ENCODE measurements around the gene DNAH11.

The DNAH11 gene

DNA sequence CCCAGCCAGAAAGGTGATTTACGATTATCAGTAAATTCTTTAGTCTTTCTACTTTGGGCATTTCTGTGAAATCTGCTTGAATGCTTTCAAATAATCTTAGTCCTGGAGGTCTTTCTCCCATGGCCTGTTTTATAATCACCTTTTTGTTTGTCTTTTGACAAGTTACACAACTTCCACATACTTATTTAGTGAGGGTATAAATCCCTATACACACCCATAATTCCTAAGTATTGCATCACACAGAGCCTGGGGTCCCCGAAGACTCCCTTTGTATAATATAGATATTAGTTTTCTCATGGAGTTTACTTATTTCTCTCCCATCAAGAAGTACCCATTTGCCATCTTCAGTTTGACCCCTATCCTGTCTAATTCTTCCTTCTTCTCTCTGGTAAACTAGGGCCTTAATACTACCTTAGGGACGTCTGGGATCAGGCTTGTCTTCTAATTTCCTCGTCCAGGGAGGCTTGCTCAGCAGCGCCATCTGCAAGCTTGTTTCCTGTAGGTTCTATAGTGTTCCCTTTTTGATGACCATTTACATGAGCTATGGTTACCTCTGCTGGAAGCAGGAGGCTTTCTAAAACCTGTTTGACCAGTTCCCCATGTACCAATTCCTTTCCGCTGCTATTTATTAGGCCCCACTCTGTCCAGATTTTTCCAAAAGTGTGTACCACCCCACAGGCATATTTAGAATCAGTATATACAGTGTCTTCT is 8.1 kb downstream of the DNAH11 start:
- DNase-seq (ENCODE audit: low read depth): no peak

DNA sequence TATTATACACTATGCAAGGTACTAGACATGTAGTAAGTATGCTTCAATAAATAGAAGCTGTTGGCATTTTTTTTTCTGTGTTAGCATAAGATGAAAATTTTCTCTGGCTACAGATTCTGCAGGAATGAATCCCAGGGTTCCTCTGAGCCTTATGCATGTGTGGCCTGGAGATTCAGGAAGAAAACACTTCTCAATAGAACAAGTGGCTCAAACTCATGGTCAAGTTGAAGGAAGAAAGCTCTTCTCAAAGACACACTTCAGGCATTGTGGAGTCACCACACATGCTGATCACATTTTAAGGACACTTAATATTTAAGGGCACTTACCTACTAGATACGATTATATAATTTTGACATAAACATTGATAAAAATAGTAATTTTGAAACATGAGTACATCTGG is 19.5 kb downstream of the DNAH11 start:
- DNase-seq (ENCODE audit: low read depth): no peak

DNA sequence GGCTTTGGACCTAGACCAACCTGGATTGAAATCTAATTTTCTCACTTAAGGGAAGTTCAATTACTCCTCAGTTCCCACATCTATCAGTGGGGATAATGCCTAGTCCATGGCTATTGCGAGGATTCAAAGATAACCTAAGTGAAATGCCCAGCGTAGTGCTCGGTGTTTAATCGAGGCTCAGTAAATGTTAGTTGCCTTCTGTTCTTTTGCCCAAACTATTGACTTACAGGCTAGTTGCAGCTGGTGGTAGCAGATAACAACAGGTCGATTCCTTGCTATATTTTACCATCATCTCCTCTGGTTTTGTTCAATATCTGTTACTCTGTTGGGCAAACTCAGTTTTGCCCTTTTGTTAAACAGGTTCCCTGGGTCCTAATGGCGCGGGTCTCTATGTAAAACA is 22.8 kb downstream of the DNAH11 start:
- DNase-seq (ENCODE audit: low read depth): no peak

- no peak for DNase-seq (ENCODE audit: low read depth)
Measured at GRCh38 chr7:21566094-21566493, 23.3 kb downstream of the DNAH11 start.

GRCh38 chr7:21568762-21569161 is 25.9 kb downstream of the DNAH11 start:
- DNase-seq (ENCODE audit: low read depth): no peak

- no peak for DNase-seq (ENCODE audit: low read depth)
Measured at GRCh38 chr7:21572331-21573313, 29.8 kb downstream of the DNAH11 start.

- DNase-seq (ENCODE audit: low read depth): no peak
Measured at GRCh38 chr7:21579341-21580072, 36.7 kb downstream of the DNAH11 start.

GRCh38 chr7:21580073-21580521 is 37.3 kb downstream of the DNAH11 start:
- DNase-seq (ENCODE audit: low read depth): no peak

GRCh38 chr7:21585070-21585724 is 42.4 kb downstream of the DNAH11 start:
- DNase-seq (ENCODE audit: low read depth): no peak

DNA sequence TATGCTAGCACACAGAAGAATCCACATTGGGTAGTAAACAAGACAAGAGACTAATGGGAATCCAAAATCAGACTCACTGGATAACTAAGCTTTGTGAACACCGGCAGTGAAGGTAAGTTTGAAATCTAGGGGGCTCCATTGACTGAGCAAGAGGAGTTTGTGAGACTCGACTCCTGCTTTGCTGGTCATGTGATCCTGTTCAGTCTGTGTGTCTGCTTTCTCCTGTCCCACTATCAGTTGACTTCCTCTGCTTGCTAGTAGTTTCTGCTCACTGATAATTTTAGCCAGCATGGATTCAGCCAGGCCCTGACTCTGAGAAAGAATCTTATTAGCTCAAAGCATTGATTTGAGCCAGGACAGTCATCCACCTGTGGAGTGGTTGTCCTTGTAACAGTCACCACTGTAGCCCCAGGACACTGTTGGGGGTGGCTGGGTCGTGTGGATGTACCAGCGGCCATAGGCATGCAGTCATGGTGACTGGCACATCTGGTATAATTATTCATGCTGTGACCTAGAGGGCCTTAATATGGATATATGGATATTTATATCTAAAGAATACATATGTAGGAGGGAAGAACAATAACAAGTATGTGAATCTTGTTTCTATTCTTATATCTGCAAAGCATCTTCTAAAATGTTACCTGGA is 44.4 kb downstream of the DNAH11 start:
- no peak for DNase-seq (ENCODE audit: low read depth)

- DNase-seq (ENCODE audit: low read depth): no peak
Measured at GRCh38 chr7:21596801-21597200, 54.0 kb downstream of the DNAH11 start.

GRCh38 chr7:21603462-21603861 is 60.6 kb downstream of the DNAH11 start:
- no peak for DNase-seq (ENCODE audit: low read depth)

DNA sequence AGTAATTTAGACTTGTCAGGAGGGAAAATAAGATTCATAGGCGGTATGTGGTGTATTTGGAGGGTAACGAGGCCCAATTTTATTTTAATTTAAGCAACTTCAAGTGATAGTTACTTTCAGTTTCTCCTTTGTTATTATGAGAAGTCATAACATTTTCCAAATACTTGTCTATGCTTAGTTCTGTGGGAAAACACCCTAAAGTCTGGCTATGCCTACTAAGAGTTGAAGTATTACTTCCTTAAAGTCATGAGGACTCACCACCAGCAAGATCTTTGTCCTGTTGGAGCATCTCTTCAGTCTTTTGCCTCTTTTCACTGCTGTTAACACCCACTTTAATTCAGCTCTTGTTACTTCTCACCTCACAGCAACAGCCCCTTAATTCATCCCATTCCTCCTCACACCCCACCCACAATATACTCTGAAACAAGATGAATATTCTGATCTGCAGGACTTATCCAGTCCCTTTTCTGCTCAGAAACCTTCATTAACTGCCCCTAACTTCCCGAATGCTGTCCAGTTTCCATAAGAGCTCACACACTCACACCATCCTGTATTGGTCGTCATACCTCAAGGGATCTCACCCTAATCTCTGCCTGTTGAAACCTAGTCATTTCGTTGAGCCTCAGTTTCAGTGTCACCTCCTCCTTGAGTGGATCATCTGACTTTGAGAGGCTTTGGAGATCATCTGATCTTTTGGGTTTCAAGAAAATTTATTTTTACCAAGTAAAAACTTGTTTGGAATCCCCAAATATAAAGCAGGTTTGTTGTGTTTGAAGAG is 61.3 kb downstream of the DNAH11 start:
- DNase-seq (ENCODE audit: low read depth): no peak

GRCh38 chr7:21605008-21605585 is 62.3 kb downstream of the DNAH11 start:
- DNase-seq (ENCODE audit: low read depth): no peak

DNA sequence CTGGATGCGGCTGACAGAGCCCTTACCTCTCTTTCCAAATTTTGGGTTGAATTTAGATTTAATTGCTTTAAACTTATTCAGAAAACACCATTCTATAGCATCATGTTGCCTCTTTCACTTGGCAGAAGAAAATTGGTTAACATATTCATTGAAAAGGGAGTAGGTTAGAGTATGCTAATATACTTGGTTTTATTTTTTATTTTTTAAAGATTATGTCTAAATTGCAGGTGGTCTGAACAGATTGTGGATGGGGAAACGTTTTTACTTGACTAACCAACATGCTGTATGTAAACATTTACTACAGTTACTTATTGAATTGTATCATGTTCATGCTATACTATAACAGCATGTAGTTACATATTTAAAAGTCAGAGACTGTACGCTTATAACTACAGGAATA is 65.6 kb downstream of the DNAH11 start:
- DNase-seq (ENCODE audit: low read depth): no peak

GRCh38 chr7:21611129-21611528 is 68.3 kb downstream of the DNAH11 start:
- DNase-seq (ENCODE audit: low read depth): no peak

- DNase-seq (ENCODE audit: low read depth): no peak
Measured at GRCh38 chr7:21616091-21616490, 73.3 kb downstream of the DNAH11 start.

GRCh38 chr7:21616796-21617436 is 74.1 kb downstream of the DNAH11 start:
- DNase-seq (ENCODE audit: low read depth): no peak

DNA sequence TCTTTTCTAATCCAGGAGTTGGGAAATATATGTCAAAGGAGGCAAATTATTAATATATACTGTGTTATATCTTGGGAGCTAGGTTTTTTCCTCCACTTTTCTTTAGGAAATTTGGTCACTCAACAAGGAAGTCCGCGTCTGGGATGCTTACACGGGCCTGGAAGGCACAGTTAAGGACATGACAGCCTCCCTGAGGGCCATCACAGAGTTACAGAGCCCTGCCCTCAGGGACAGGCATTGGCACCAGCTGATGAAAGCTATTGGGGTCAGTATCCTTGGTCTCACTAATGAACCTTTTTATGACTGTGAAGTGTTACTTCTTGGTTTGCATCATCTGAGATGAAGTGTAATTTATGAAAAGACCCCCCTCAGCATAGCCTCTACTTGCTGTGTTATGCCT is 74.7 kb downstream of the DNAH11 start:
- no peak for DNase-seq (ENCODE audit: low read depth)

DNA sequence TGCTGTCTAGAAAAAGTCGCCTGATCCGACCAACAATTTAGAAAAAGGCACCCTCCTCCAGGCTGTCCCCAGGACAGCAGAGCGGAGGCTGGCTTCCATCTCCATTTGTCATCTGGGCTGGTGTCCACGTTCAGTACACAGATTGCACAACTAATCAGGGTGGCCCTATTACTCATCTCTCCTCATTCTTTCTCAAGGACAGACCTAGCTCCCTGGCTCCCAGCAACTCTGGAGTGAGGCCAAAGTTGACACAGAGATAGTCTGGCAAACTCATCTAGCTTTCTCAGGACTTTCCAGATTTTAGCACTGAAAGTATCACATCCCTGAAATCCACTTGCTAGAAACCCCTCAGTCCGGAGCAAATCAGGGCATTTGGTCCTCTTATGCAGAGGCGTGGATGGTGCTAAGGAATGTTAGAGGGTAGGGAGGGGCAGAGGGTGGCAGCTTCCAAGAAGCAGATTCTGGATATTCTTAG is 75.1 kb downstream of the DNAH11 start:
- DNase-seq (ENCODE audit: low read depth): no peak
